K562 (cell line): ENCODE results near the gene SLC22A23. TPM values are rescaled to one million over a fixed set of nuclear protein-coding genes. Genes with fewer than 3 reads are reported as not detected.

Experiments used
- ATAC-seq: fragments of 200-7000 bp; cut with Tn5 transposase; 3 replicates; pipeline ENCODE4 v1.9.1; 2020; ENCODE audit warnings: moderate library complexity
- BruUV-seq: library from RNA; stranded (reverse); fragments of 400-500 nt; replicated peaks from 2 replicates; lab custom pipeline; 2021; lab: Mats Ljungman, UMichigan
- CTCF ChIA-PET: fragments of 300-600 bp; formaldehyde crosslinking; extraction: SDS; loops from one replicate; lab custom pipeline; 2021; ENCODE audit warnings: low intra/inter-chr PET ratio; lab: Yijun Ruan, JAX
- POLR2A ChIA-PET: fragments of 300-600, 350-650 bp; sonication (Branson Sonifier 250); formaldehyde crosslinking; extraction: SDS; loops from one replicate; lab custom pipeline; 2021; ENCODE audit warnings: antibody characterized with exemption, inconsistent platforms; lab: Yijun Ruan, JAX
- DNase-seq, 4 experiments: peaks; one replicate each; pipeline versions ENCODE4 v3.0.0 to v3.0.0-alpha.2; 2011 to 2018; ENCODE audit warnings: low spot score in 3 of 4, mixed read lengths in 3 of 4; ENCODE audit errors: extremely low read depth in 1 of 4
- FAIRE-seq: peaks from 2 replicates; lab custom pipeline; 2011; peaks lifted over from hg19 to GRCh38; lab: Jason Lieb, UNC
- H2AFZ ChIP-seq: 2 replicates; pipeline ENCODE4 v1.6.0; 2011; ENCODE audit warnings: low read depth, low read length, control low read depth, inconsistent platforms
- H3K27ac ChIP-seq: fragments of 200-600 bp; 3 replicates; pipeline ENCODE4 v1.8.0; 2011; ENCODE audit warnings: low read depth, mild to moderate bottlenecking, control low read depth, inconsistent platforms, low read length, moderate library complexity, mixed read lengths; ENCODE audit errors: extremely low read depth
- H3K27me3 ChIP-seq, 2 experiments: fragments of 300-600 bp in 1 of 2; 2 replicates in 1 of 2; 3 replicates in 1 of 2; pipeline versions ENCODE4 v1.6.0 to v1.8.0; 2011; ENCODE audit warnings: inconsistent platforms in 2 of 2, low read length in 2 of 2, mild to moderate bottlenecking in 1 of 2, mixed read lengths in 1 of 2, moderate library complexity in 1 of 2; ENCODE audit not compliant: control insufficient read depth in 2 of 2, insufficient read depth in 2 of 2
- H3K36me3 ChIP-seq: fragments of 300-600 bp; 3 replicates; pipeline ENCODE4 v1.8.0; 2011; ENCODE audit warnings: mild to moderate bottlenecking, low read length, inconsistent platforms; ENCODE audit not compliant: control insufficient read depth, insufficient read depth
- H3K4me1 ChIP-seq, 2 experiments: fragments of 200-600 bp in 1 of 2; replicated peaks in 1 of 2; 2 replicates in 1 of 2; 3 replicates in 1 of 2; pipeline versions ENCODE4 v1.5.1 to v1.8.0; 2011; ENCODE audit warnings: inconsistent platforms in 2 of 2, low read length in 2 of 2, mild to moderate bottlenecking in 1 of 2, mixed read lengths in 1 of 2, moderate library complexity in 1 of 2; ENCODE audit not compliant: control insufficient read depth in 2 of 2, insufficient read depth in 2 of 2
- H3K4me2 ChIP-seq: 2 replicates; pipeline ENCODE4 v1.6.1; 2011; ENCODE audit warnings: low read length, control low read depth, inconsistent platforms, mixed read lengths; ENCODE audit not compliant: insufficient read depth
- H3K4me3 ChIP-seq: fragments of 200-600 bp; sonication (generic), shearing (Covaris generic); 2 replicates; pipeline ENCODE4 v1.5.1; 2016; ENCODE audit warnings: control low read depth, inconsistent platforms
- H3K79me2 ChIP-seq: fragments of 200-600 bp; 3 replicates; pipeline ENCODE4 v1.8.0; 2011; ENCODE audit warnings: low read length, inconsistent platforms; ENCODE audit not compliant: control insufficient read depth, insufficient read depth
- H3K9ac ChIP-seq, 2 experiments: 2 replicates each; pipeline versions ENCODE4 v1.6.0 to v1.6.1; 2011; ENCODE audit warnings: low read depth in 2 of 2, low read length in 2 of 2, control low read depth in 1 of 2, inconsistent platforms in 1 of 2, mild to moderate bottlenecking in 1 of 2, mixed read lengths in 1 of 2; ENCODE audit not compliant: insufficient read depth in 1 of 2
- H3K9me1 ChIP-seq: one replicate; pipeline ENCODE4 v1.6.0; 2011; ENCODE audit warnings: inconsistent platforms, mild to moderate bottlenecking, low read length, moderate library complexity; ENCODE audit not compliant: control insufficient read depth, insufficient read depth
- H3K9me3 ChIP-seq: replicated peaks from 2 replicates; pipeline ENCODE4 v1.5.1; 2011; ENCODE audit warnings: low read depth, low read length, inconsistent platforms; ENCODE audit not compliant: control insufficient read depth, insufficient read depth
- H4K20me1 ChIP-seq: replicated peaks from 2 replicates; pipeline ENCODE4 v1.6.1; 2011; ENCODE audit warnings: low read length, inconsistent platforms, mixed read lengths; ENCODE audit not compliant: control insufficient read depth, insufficient read depth
- BHLHE40 ChIP-seq: IDR thresholded peaks from 2 replicates; pipeline ENCODE4 v1.6.1; 2011; ENCODE audit warnings: low read length, improper control_type of control experiment
- CTCF ChIP-seq, 3 experiments: IDR thresholded peaks in 2 of 3; conservative IDR thresholded peaks in 1 of 3; 2 replicates each; pipeline ENCODE4 v1.5.1; 2011 to 2012; ENCODE audit warnings: low read length in 3 of 3, mild to moderate bottlenecking in 3 of 3, control low read depth in 2 of 3, improper control_type of control experiment in 1 of 3, inconsistent platforms in 1 of 3, low read depth in 1 of 3, mixed read lengths in 1 of 3, moderate library complexity in 1 of 3; ENCODE audit not compliant: insufficient read depth in 2 of 3
- JUNB ChIP-seq: fragments of 450-650 bp; formaldehyde crosslinking; conservative IDR thresholded peaks from 2 replicates; pipeline ENCODE4 v1.4.0; 2020; ENCODE audit warnings: mild to moderate bottlenecking
- NR2F6 ChIP-seq: fragments of 450-650 bp; formaldehyde crosslinking; IDR thresholded peaks from 2 replicates; pipeline ENCODE4 v1.4.0; 2020; ENCODE audit warnings: mild to moderate bottlenecking
- SLC30A9 ChIP-seq: fragments of 250-450 bp; sonication (Bioruptor Pico); IDR thresholded peaks from 2 replicates; pipeline ENCODE4 v1.8.0; 2022; ENCODE audit warnings: mild to moderate bottlenecking, moderate library complexity
- SMAD2 ChIP-seq: fragments of 150-350 bp; IDR thresholded peaks from 2 replicates; pipeline ENCODE4 v1.6.1; 2014; ENCODE audit warnings: low read depth, mild to moderate bottlenecking, low read length
- TCF7L2 ChIP-seq: fragments of 150-350 bp; IDR thresholded peaks from 2 replicates; pipeline ENCODE4 v1.6.1; 2016; ENCODE audit warnings: low read depth, mild to moderate bottlenecking, low read length, moderate library complexity
- TGIF2 ChIP-seq: sonication (generic); formaldehyde crosslinking; IDR thresholded peaks from 2 replicates; pipeline ENCODE4 v1.8.1; 2022; ENCODE audit warnings: mild to moderate bottlenecking, missing genetic modification reagents, moderate library complexity
- WHSC1 ChIP-seq: IDR thresholded peaks from one replicate; pipeline ENCODE4 v1.6.1; 2012; ENCODE audit warnings: low read length, control low read depth, inconsistent platforms
- ZFP1 ChIP-seq: fragments of 450-650 bp; formaldehyde crosslinking; IDR thresholded peaks from 2 replicates; pipeline ENCODE4 v1.4.0; 2020; ENCODE audit warnings: mild to moderate bottlenecking, mixed read lengths
- WGBS: fragments of 100-300 bp; shearing (Covaris generic); methylation state at CpG from one replicate; pipeline ENCODE4 v1.1.6; 2016; ENCODE audit warnings: low coverage, mixed read lengths; ENCODE audit not compliant: insufficient coverage; ENCODE audit errors: missing lambda C conversion rate; 5-methylcytosine and 5-hydroxymethylcytosine counted together
- in situ Hi-C: fragments of 300-500 bp; cut with MboI; formaldehyde crosslinking; loops from 4 replicates; pipeline ENCODE4 v1.15.0; 2018; ENCODE audit warnings: inconsistent platforms, mixed read lengths
- intact Hi-C: fragments of 100-400 bp; cut with micrococcal nuclease; formaldehyde crosslinking; loops from 2 replicates; pipeline ENCODE4 v1.14.2; 2022
- polyA plus RNA-seq, 8 experiments: library from polyadenylated mRNA; depleted of rRNA in 4 of 8; stranded (reverse) in 5 of 8; unstranded in 3 of 8; fragments of >200 nt; fragmentation: Nextera tagmentation in 2 of 8; fragmentation: Illumina TruSeq in 1 of 8; extraction: Ambion mirVana in 2 of 8; extraction: Trizol in 1 of 8; gene quantifications; 2 replicates each; pipeline versions ENCODE4 v1.2.1 to v1.2.3, GENCODE V29; 2011 to 2014; ENCODE audit warnings: inconsistent platforms in 1 of 8, missing spikeins in 1 of 8
- total RNA-seq, 7 experiments: library from RNA; depleted of rRNA in 6 of 7; stranded (reverse); fragments of >200 nt in 6 of 7; fragmentation: Illumina TruSeq in 2 of 7; extraction: Trizol in 2 of 7; gene quantifications; 2 replicates each; pipeline versions ENCODE4 v1.2.1 to v1.2.3, GENCODE V29; 2011 to 2021; ENCODE audit warnings: low replicate concordance in 1 of 7
- TF ChIP-seq, protein P1 (sequence below): fragments of 250-450 bp; sonication (Bioruptor Pico); IDR thresholded peaks from 2 replicates; pipeline ENCODE4 v1.5.0; 2022; ENCODE audit warnings: mild to moderate bottlenecking
- TF ChIP-seq, protein P2 (sequence below): sonication (generic); formaldehyde crosslinking; IDR thresholded peaks from 2 replicates; pipeline ENCODE4 v1.5.0; 2020; ENCODE audit warnings: missing genetic modification reagents
- TF ChIP-seq, protein P3 (sequence below): fragments of 200-400 bp; formaldehyde crosslinking; IDR thresholded peaks from 2 replicates; pipeline ENCODE4 v1.6.1; 2017; ENCODE audit warnings: mild to moderate bottlenecking, low read depth, low read length, moderate library complexity

SLC22A23 gene
- total and polyA plus RNA-seq, 9 of the 15 experiments (the other 6 are each of a cell fraction or from before 2014, with no cell fraction given): 0.30 to 8.7 (median 2.5) TPM

DNA sequence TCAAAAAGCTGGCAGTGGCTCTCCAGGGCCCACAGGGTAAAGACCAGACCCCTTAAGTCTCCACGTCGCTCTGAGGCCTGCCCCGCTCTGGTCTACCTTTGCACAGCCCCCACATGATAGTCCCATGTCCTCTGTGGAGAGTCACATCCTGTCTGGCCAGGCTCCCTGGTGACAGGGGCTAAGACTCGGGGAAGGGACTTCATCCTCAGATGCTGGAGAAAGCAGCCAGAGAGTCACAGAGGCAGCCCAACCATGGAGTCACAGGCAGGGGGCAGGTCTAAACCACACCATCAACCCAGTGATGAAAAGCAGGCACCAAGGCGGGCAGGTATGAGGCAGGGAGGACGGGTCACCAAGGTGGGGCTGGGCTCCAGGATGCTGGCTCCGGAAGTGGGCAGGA, 62.2 kb downstream of the SLC22A23 start:
- CTCF ChIA-PET: no interaction called here
- POLR2A ChIA-PET: interaction anchor here (1.0 to 1.3 kb wide), 2 partner anchors 9 to 28 kb away, joined by 3 read pairs; no protein-coding TSS in a partner anchor
- 0 out of 4 replicates have a peak overlapping the region, but pooled peaks of 1 of the 2 experiments have one; percentile 26 for H3K9ac ChIP-seq
- H3K9me3 ChIP-seq: no peaks in the 10 kb centered on the region
- FAIRE-seq (no peak), ATAC-seq (no peak), DNase-seq (no peak)
- peaks cover 3% of the 10 kb centered on the region for H3K9me1 ChIP-seq
- H3K79me2 ChIP-seq: no peaks in the 10 kb centered on the region
- TF ChIP-seq TGIF2 (CRISPR knock-in tag) (no peak), TCF7L2 (no peak), SMAD2 (no peak), ZFP1 (no peak), NR2F6 (CRISPR knock-in tag) (no peak), SLC30A9 (CRISPR knock-in tag) (no peak), WHSC1 (peak; percentile 65), BHLHE40 (no peak), CTCF (IDR thresholded peaks at IDR 0.05 in 2 of 3, conservative IDR thresholded peaks at IDR 0.05 in 1 of 3; ENCODE audit: insufficient read depth in 2 of 3, low read depth in 1 of 3, low read length in 3 of 3) (peak in 1 of 3 experiments; percentile 10; a peak in 1 of 6 replicates), JUNB (CRISPR knock-in tag) (no peak)
- TF ChIP-seq, protein P1, sequence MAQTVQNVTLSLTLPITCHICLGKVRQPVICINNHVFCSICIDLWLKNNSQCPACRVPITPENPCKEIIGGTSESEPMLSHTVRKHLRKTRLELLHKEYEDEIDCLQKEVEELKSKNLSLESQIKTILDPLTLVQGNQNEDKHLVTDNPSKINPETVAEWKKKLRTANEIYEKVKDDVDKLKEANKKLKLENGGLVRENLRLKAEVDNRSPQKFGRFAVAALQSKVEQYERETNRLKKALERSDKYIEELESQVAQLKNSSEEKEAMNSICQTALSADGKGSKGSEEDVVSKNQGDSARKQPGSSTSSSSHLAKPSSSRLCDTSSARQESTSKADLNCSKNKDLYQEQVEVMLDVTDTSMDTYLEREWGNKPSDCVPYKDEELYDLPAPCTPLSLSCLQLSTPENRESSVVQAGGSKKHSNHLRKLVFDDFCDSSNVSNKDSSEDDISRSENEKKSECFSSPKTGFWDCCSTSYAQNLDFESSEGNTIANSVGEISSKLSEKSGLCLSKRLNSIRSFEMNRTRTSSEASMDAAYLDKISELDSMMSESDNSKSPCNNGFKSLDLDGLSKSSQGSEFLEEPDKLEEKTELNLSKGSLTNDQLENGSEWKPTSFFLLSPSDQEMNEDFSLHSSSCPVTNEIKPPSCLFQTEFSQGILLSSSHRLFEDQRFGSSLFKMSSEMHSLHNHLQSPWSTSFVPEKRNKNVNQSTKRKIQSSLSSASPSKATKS (CRISPR knock-in tag): no peak
- TF ChIP-seq, protein P2, sequence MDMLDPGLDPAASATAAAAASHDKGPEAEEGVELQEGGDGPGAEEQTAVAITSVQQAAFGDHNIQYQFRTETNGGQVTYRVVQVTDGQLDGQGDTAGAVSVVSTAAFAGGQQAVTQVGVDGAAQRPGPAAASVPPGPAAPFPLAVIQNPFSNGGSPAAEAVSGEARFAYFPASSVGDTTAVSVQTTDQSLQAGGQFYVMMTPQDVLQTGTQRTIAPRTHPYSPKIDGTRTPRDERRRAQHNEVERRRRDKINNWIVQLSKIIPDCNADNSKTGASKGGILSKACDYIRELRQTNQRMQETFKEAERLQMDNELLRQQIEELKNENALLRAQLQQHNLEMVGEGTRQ: no peak
- TF ChIP-seq, protein P3, sequence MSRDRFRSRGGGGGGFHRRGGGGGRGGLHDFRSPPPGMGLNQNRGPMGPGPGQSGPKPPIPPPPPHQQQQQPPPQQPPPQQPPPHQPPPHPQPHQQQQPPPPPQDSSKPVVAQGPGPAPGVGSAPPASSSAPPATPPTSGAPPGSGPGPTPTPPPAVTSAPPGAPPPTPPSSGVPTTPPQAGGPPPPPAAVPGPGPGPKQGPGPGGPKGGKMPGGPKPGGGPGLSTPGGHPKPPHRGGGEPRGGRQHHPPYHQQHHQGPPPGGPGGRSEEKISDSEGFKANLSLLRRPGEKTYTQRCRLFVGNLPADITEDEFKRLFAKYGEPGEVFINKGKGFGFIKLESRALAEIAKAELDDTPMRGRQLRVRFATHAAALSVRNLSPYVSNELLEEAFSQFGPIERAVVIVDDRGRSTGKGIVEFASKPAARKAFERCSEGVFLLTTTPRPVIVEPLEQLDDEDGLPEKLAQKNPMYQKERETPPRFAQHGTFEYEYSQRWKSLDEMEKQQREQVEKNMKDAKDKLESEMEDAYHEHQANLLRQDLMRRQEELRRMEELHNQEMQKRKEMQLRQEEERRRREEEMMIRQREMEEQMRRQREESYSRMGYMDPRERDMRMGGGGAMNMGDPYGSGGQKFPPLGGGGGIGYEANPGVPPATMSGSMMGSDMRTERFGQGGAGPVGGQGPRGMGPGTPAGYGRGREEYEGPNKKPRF: no peak
- H3K27me3 ChIP-seq: no peaks in the 10 kb centered on the region
- no peak overlapping the region for H3K27ac ChIP-seq
- H3K4me2 ChIP-seq: no peak overlapping the region
- 85% methylated on average over 7 of the region's 7 CpGs for WGBS
- H3K4me3 ChIP-seq: no peak overlapping the region
- H3K36me3 ChIP-seq: no peaks in the 10 kb centered on the region; the same call in 2 of the 3 replicates
- BruUV-seq: no TSS peak
- H2AFZ ChIP-seq: no peak overlapping the region
- peaks cover 48 to 63% of the 10 kb centered on the region in 2 experiments for H3K4me1 ChIP-seq
- intact Hi-C loops (no loop called here), in situ Hi-C loops (no loop called here)
- H4K20me1 ChIP-seq: no peaks in the 10 kb centered on the region
